22Rv1 (cell line): ENCODE measurements around the gene AGBL1.

Source experiments
- ZFX ChIP-seq: fragments of 450-650 bp; IDR thresholded peaks from 2 replicates; pipeline ENCODE4 v1.6.1; 2017; ENCODE audit warnings: antibody characterized with exemption, borderline replicate concordance
- TF ChIP-seq, protein P1 (sequence below): fragments of 450-650 bp; IDR thresholded peaks from 2 replicates; pipeline ENCODE4 v1.5.1; 2017; ENCODE audit warnings: mild to moderate bottlenecking

DNA sequence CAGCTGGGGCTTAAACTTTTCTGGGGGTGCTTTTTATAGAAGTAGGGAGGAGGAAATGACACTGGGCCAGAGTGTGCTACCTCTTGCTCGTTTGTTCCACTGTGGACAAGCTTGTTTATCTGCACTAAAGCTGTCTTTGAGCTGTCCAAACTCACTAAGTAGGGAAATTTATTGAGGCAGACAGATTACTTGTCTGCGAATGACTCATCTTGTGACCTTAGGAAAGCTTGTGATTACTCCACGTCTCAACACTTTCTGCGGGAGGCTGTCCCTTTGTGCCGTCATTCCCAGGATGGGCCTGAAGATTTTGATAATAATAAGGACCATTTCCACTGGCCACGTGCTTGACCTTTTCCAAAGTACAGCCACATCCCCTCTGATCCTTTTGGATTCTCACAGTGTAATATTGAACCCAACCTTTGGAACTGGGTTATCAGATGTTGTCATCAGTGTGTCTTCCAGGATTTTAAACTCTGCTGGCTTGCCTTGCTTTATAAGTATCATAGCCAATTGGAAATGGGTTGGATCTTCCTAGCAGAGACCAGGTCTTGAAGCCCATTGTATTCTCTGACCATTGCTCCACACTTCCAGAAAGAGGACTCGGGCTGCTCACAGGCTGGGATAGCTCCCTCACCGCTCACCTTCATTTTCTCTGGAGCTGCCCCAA is 84.7 kb downstream of the AGBL1 start:
- TF ChIP-seq, protein P1, sequence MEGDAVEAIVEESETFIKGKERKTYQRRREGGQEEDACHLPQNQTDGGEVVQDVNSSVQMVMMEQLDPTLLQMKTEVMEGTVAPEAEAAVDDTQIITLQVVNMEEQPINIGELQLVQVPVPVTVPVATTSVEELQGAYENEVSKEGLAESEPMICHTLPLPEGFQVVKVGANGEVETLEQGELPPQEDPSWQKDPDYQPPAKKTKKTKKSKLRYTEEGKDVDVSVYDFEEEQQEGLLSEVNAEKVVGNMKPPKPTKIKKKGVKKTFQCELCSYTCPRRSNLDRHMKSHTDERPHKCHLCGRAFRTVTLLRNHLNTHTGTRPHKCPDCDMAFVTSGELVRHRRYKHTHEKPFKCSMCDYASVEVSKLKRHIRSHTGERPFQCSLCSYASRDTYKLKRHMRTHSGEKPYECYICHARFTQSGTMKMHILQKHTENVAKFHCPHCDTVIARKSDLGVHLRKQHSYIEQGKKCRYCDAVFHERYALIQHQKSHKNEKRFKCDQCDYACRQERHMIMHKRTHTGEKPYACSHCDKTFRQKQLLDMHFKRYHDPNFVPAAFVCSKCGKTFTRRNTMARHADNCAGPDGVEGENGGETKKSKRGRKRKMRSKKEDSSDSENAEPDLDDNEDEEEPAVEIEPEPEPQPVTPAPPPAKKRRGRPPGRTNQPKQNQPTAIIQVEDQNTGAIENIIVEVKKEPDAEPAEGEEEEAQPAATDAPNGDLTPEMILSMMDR = no peak
- no peak for TF ChIP-seq ZFX
